CD4-positive, alpha-beta T cell (primary cell): Measurements from ENCODE around the gene MED9. TPM values are rescaled to one million over a fixed set of nuclear protein-coding genes. Genes with fewer than 3 reads are reported as not detected.

ENCODE experiments used
- ATAC-seq: fragments of 200-7000 bp; cut with Tn5 transposase; one replicate; pipeline ENCODE4 v1.10.0; 2022; ENCODE audit warnings: mild to moderate bottlenecking; ENCODE audit not compliant: poor library complexity
- CTCF ChIA-PET: fragments of 350-600 bp; sonication (Branson Sonifier 250); formaldehyde crosslinking; loops from one replicate; lab custom pipeline; 2021; ENCODE audit warnings: antibody characterized with exemption, inconsistent platforms; lab: Charles Lee
- POLR2A ChIA-PET: fragments of 350-600 bp; sonication (Branson Sonifier 250); formaldehyde crosslinking; loops from one replicate; lab custom pipeline; 2021; ENCODE audit warnings: antibody characterized with exemption, inconsistent platforms; lab: Charles Lee
- DNase-seq, 14 experiments: peaks; one replicate each; pipeline ENCODE4 v3.0.0-alpha.2; 2013 to 2020; ENCODE audit warnings: mixed read lengths in 2 of 14
- H3K27ac ChIP-seq, 2 donors: one replicate each; pipeline versions ENCODE4 v1.5.1 to v1.7.0; 2013; ENCODE audit warnings: low read length in 2 of 2, low read depth in 1 of 2, mild to moderate bottlenecking in 1 of 2
- H3K27me3 ChIP-seq, 2 experiments: 1 replicate in 1 of 2; 2 replicates in 1 of 2; pipeline versions ENCODE4 v1.6.1 to v1.7.0; 2013; ENCODE audit warnings: low read length in 2 of 2, control low read depth in 1 of 2, mild to moderate bottlenecking in 1 of 2, moderate library complexity in 1 of 2; ENCODE audit not compliant: insufficient read depth in 2 of 2, control insufficient read depth in 1 of 2
- H3K36me3 ChIP-seq: one replicate; pipeline ENCODE4 v1.6.1; 2013; ENCODE audit warnings: low read length, control low read depth; ENCODE audit not compliant: insufficient read depth
- H3K4me1 ChIP-seq: one replicate; pipeline ENCODE4 v1.6.1; 2013; ENCODE audit warnings: low read length, control low read depth; ENCODE audit not compliant: insufficient read depth
- H3K4me3 ChIP-seq: one replicate; pipeline ENCODE4 v1.5.1; 2013; ENCODE audit warnings: mild to moderate bottlenecking, low read length, moderate library complexity
- H3K9me3 ChIP-seq, 2 experiments: 1 replicate in 1 of 2; 2 replicates in 1 of 2; pipeline versions ENCODE4 v1.6.1 to v1.7.0; 2013; ENCODE audit warnings: low read length in 2 of 2, mild to moderate bottlenecking in 2 of 2, control low read depth in 1 of 2, moderate library complexity in 1 of 2; ENCODE audit not compliant: control insufficient read depth in 1 of 2, insufficient read depth in 1 of 2
- H3K27ac Mint-ChIP-seq: one replicate; pipeline ENCODE4 v1.8.0; 2020; ENCODE audit warnings: mixed read lengths
- H3K27me3 Mint-ChIP-seq: one replicate; pipeline ENCODE4 v1.8.0; 2021; ENCODE audit warnings: mixed read lengths
- H3K36me3 Mint-ChIP-seq: one replicate; pipeline ENCODE4 v1.8.0; 2021; ENCODE audit warnings: low read depth, mixed read lengths
- H3K4me1 Mint-ChIP-seq: one replicate; pipeline ENCODE4 v1.8.0; 2021; ENCODE audit warnings: low read depth, mixed read lengths
- H3K4me3 Mint-ChIP-seq: one replicate; pipeline ENCODE4 v1.8.0; 2020; ENCODE audit warnings: mild to moderate bottlenecking, mixed read lengths
- H3K9me3 Mint-ChIP-seq: one replicate; pipeline ENCODE4 v1.8.0; 2020; ENCODE audit warnings: mixed read lengths
- CTCF ChIP-seq: fragments of 200-600 bp; IDR thresholded peaks from one replicate; pipeline ENCODE4 v1.8.0; 2022; ENCODE audit warnings: antibody characterized with exemption, mild to moderate bottlenecking
- intact Hi-C, 2 experiments: fragments of 100-400 bp; cut with DNase I in 1 of 2; cut with micrococcal nuclease in 1 of 2; formaldehyde crosslinking; loops; one replicate each; pipeline versions ENCODE4 v1.15.1 to v1.9.0; 2023 to 2025; cut with DNase I, micrococcal nuclease
- total RNA-seq, 174 experiments: library from RNA in 2 of 174; stranded (reverse) in 2 of 174; gene quantifications; one replicate each; pipeline ENCODE4 v1.2.3 and lab custom pipeline; 2021 to 2026

The MED9 gene
- total RNA-seq, 2 experiments from 2014 or later = 27.0 to 27.9 TPM

- CTCF ChIA-PET = no interaction called here
- TF ChIP-seq CTCF = no peak
- no peak overlapping the region for H3K4me3 ChIP-seq
- H3K36me3 ChIP-seq = no peaks in the 10 kb centered on the region
- POLR2A ChIA-PET = interaction anchor here (1.0 kb wide), 1 partner anchor 20 kb away, joined by 3 read pairs; no protein-coding TSS in a partner anchor
- ATAC-seq (no peak), DNase-seq (no peak)
- Mint-ChIP-seq H3K4me3 (no peak overlapping the region), H3K36me3 (no peaks in the 10 kb centered on the region), H3K27me3 (no peaks in the 10 kb centered on the region), H3K4me1 (no peaks in the 10 kb centered on the region), H3K27ac (no peak overlapping the region), H3K9me3 (peaks cover 3% of the 10 kb centered on the region)
- peaks cover 0 to 3% of the 10 kb centered on the region in 2 experiments for H3K9me3 ChIP-seq
- intact Hi-C loops = no loop called here
- H3K27ac ChIP-seq = no peak overlapping the region
- no peaks in the 10 kb centered on the region for H3K27me3 ChIP-seq
- no peaks in the 10 kb centered on the region for H3K4me1 ChIP-seq
These were observed 20.5 kb upstream of the MED9 start for GRCh38 chr17:17456251-17456650.

GRCh38 chr17:17457680-17458079 lies 19.1 kb upstream of the MED9 start:
- Mint-ChIP-seq H3K4me3 (no peak overlapping the region), H3K36me3 (no peaks in the 10 kb centered on the region), H3K27me3 (no peaks in the 10 kb centered on the region), H3K27ac (no peak overlapping the region), H3K9me3 (peaks cover 3% of the 10 kb centered on the region), H3K4me1 (no peaks in the 10 kb centered on the region)
- DNase-seq (no peak), ATAC-seq (no peak)
- CTCF ChIA-PET = no interaction called here
- peaks cover 0 to 3% of the 10 kb centered on the region in 2 experiments for H3K9me3 ChIP-seq
- H3K4me3 ChIP-seq = no peak overlapping the region
- no peaks in the 10 kb centered on the region for H3K36me3 ChIP-seq
- no peak overlapping the region for H3K27ac ChIP-seq
- intact Hi-C loops = no loop called here
- no peaks in the 10 kb centered on the region for H3K27me3 ChIP-seq
- no peaks in the 10 kb centered on the region for H3K4me1 ChIP-seq
- POLR2A ChIA-PET = no interaction called here
- no peak for TF ChIP-seq CTCF

GRCh38 chr17:17460038-17460437 lies 16.8 kb upstream of the MED9 start:
- no peak for ATAC-seq
- H3K4me1 Mint-ChIP-seq = no peaks in the 10 kb centered on the region
- ChIA-PET POLR2A (no interaction called here), CTCF (no interaction called here)
- Histone ChIP-seq H3K4me1 (no peaks in the 10 kb centered on the region), H3K4me3 (no peak overlapping the region), H3K9me3 (peaks cover 0 to 3% of the 10 kb centered on the region in 2 experiments), H3K27me3 (no peaks in the 10 kb centered on the region), H3K36me3 (no peaks in the 10 kb centered on the region), H3K27ac (no peak overlapping the region)
- H3K4me3 Mint-ChIP-seq = no peak overlapping the region
- H3K27me3 Mint-ChIP-seq = peaks cover 5% of the 10 kb centered on the region
- intact Hi-C loops = no loop called here
- TF ChIP-seq CTCF = no peak
- no peak for DNase-seq
- no peaks in the 10 kb centered on the region for H3K36me3 Mint-ChIP-seq
- H3K9me3 Mint-ChIP-seq = peaks cover 3% of the 10 kb centered on the region
- no peak overlapping the region for H3K27ac Mint-ChIP-seq
